Breast epithelium (tissue), 3 donors: ENCODE measurements around the gene TMEM63C.

Experiments
- POLR2A ChIP-seq: fragments of 450-650 bp; IDR thresholded peaks from one replicate; pipeline ENCODE4 v1.6.1; 2016; ENCODE audit warnings: antibody characterized with exemption, mild to moderate bottlenecking, moderate library complexity
- POLR2AphosphoS5 ChIP-seq, 3 donors: sonication (generic); formaldehyde crosslinking; IDR thresholded peaks; one replicate each; pipeline ENCODE4 v1.6.1; 2017; ENCODE audit warnings: antibody characterized with exemption in 3 of 3
- TF ChIP-seq, protein P1 (sequence below), 3 donors: fragments of 450-650 bp; IDR thresholded peaks; one replicate each; pipeline ENCODE4 v1.5.1; 2016 to 2017; ENCODE audit warnings: antibody characterized with exemption in 3 of 3, mild to moderate bottlenecking in 3 of 3, moderate library complexity in 3 of 3

DNA sequence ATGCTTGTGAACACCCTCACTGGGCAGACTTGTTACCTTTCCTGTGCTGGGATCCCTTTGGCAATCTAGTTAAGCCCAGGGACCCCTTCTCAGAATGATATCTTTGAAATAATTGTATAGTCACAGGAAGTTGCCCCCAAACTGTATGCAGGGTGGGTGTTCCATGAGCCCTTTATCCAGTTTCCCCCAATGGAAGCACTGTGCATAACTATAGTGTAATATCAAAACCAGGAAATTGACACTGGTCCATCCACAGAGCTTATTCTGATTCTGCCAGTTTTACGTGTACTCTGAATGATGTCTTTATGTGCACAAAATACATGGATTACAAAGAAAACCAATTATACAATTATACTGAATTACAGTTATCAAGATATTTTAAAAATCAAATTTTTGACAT lies 65.2 kb downstream of the TMEM63C start:
- TF ChIP-seq, protein P1, sequence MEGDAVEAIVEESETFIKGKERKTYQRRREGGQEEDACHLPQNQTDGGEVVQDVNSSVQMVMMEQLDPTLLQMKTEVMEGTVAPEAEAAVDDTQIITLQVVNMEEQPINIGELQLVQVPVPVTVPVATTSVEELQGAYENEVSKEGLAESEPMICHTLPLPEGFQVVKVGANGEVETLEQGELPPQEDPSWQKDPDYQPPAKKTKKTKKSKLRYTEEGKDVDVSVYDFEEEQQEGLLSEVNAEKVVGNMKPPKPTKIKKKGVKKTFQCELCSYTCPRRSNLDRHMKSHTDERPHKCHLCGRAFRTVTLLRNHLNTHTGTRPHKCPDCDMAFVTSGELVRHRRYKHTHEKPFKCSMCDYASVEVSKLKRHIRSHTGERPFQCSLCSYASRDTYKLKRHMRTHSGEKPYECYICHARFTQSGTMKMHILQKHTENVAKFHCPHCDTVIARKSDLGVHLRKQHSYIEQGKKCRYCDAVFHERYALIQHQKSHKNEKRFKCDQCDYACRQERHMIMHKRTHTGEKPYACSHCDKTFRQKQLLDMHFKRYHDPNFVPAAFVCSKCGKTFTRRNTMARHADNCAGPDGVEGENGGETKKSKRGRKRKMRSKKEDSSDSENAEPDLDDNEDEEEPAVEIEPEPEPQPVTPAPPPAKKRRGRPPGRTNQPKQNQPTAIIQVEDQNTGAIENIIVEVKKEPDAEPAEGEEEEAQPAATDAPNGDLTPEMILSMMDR (IDR thresholded peaks at IDR 0.05) = no peak
- TF ChIP-seq POLR2AphosphoS5 (IDR thresholded peaks at IDR 0.05) (no peak), POLR2A (no peak)
